ENCODE measurements around the gene SPARC.
A peak's percentile ranks its signal among the peaks of the same experiment; 100 is the strongest.

The SPARC gene

DNA sequence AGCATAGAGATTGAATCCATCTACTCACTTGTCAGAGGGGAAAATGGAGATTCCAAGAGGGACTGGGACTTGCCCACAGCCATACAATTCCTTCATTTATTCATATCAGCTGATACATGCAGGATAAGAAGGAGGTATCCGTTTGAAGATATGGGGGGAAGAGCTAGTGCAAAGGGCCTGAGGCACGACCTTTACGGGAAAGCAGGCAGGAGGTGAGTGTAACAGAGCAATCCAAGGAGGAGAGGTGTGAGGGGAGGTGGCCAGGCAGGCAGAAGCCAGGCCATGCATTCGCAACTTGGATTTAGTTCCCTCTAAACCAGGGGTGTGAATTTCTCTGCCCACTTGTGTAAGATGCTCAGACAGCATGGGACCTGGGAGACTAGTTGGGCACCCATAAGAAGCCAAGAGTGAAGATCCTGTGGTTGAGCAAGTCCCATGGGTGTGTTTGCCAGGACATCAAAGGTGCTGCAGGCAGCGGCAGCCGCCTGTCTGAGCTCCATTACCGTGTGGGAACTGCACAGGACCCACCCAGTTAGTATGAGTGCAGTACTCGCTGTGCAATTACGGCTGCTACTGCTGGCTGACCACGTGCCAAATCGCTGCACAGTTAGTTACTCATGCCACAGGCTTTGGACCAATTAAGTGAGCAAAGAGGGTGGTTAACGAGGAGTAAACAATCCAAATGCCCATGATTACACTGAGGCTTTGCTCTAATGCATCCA, 64.2 kb downstream of the SPARC start:
- DNase-seq (ENCODE audit: low spot score): peak; percentile 32

DNA sequence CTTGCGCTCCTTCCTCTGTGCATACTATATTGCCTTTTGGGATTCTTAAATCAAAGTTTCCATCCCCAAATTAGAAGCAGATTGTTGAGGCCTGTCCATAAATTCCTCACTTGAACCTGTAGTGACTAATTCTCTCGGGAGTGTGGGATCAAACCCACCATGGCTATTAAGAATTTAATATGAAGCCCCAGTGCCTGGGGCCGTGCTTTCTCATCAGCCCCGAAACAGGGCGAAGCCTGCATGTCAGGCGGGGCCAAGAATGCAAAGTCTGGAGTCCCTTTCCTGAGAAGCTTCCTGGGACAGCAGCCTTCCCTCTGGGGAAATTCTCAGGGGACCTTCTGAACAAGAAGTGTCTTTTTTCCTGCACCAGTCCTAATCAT, 66.3 kb downstream of the SPARC start:
- no peak for DNase-seq (ENCODE audit: low spot score)

DNA sequence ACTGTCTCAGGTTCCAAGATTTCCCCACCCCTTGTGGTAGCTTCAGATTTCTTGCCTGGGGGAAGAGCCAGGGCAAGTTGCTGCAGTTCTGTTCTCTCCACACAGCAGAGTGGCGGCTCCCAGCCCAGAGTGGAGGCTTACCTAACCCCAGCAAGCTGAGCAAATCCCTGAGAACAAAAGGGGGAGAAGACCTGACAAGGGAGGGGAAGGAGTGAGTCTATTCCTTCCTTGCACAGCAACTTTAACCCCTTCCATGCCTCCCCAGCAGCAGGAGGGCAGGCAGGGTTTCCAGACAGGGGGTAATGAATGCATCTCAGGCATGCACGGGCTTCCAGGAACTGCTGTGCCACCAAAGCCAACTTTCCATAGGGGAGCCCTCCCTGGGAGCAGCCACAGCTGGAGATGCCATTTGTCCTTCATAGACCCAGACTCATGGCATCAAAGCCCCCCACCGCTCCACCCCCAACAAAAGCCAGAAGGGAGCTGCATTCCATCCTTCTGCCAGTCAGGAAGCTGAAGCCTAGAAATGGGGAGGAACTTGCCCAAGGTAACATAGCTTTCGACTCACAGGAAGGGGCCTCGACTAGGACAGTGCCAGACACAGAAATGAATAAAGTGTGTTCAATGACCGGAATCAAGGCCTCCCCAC, 66.8 kb downstream of the SPARC start:
- no peak for DNase-seq (ENCODE audit: low spot score)

DNA sequence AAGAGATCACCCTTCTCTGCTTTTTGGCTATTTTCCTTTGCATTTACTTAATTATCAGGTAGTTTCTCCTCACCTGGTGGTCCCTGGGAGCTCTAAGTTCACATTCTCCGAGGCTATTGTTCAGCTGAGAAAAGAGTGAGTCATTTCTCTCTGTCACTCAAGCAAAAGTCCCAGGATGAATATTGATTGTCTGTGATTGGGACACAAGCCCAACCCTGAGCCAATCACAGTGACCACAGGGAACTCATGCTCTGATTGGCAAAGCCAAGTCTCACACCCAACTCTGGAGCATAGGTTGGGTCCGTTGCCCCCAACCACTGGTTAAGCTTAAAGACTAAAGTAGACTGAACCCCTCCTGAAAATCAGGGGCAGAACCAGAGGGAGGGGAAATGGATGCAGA, 67.8 kb downstream of the SPARC start:
- no peak for DNase-seq (ENCODE audit: low spot score)

DNA sequence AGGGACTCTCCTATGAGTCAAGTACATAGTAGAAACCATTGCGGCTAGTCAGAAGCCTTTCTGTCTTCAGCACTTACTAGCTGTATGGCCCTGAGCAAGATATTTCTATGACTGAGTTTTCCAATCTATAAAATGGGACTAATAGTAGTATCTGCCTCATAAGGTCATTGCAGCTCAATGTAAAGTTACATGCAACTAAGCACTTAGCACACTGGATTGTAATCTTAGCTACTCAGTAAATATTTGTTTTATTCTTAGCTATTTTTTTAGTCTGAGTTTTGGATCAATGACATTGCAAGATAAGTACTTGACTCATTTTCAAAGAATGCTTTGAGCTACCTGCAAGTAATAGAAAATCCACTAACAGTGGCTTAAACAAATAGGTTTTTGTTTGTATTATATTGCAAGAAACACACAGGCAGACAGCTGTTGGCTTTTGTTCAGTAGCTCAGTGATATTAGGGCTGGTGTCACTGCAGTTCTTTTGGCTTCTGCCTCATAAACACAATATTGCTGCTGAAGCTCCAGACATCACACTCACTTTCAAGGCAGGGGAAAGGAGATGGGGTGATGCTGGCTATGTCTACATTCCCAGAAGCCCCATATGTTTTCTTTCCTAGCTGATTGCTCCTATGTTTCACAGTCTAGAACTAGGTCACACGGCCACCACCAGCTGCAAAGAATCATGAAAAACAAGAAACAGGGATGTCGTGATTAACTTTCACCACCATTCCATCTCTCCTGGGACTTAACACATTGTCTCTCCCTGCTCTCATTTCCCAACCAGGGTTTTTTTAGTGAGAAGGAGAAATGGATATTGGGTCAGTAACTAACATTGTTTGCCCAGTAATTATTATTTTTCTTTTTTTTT, 68.6 kb downstream of the SPARC start:
- DNase-seq (ENCODE audit: low spot score): no peak

DNA sequence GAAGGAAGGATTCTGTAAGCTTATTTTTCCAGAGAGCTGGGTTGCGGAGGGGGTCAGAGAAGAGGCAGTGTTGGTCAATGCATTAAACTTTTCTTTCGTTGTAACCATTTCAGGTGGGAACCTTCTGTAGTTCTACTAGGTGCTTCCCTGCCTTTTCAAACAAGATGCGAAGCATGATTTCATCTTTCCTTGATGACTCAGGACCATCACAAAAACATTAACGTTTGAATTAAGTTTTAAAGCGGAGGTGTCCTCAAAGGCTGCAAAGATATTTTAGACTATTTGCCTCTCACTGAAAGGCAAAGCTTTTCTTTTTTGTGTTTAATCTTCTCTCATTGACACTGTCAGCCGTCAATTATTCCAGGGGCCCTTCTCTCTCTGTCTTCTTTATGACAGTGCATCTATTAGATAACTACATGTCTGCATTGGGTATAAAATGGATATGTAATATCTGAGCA, 69.3 kb downstream of the SPARC start:
- DNase-seq (ENCODE audit: low spot score): no peak

DNA sequence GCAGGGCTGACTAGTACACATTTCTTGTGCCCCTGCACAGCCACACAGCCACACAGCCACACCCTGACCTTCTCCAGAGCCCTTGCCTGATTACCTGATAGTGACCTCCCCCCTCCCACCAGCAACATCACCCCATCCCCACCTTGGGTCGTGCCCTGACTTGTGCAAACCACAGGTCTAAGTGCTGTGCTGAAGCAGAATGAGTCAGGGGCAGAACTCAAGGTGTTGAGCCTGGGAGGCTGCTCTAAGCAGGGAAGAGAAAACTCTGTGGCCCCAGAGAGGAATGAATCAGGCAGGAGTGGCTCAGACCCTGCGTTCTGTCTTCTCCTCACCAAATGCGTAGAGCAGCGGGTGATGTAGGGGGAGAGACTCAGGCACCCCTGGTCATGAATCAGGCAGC, 71.3 kb downstream of the SPARC start:
- no peak for DNase-seq (ENCODE audit: low spot score)

DNA sequence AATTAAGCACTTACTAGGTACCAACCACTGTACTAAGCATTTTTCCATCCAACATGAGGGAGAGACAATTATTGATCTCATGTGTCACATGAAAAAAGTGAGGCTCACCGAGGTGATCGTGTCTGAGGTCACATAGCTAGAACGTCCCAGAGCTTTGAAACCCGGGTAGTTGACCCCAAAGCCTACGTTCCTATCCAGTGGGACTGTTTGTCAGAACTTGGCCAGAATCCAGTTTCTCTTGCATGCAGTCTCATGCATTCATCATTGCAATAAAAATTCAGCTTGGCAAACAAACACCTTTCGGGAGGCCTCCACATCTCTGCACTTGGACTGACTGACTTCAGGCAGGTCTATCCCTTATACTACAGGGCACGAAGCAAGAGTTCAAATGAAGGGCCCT, 72.2 kb downstream of the SPARC start:
- no peak for DNase-seq (ENCODE audit: low spot score)

DNA sequence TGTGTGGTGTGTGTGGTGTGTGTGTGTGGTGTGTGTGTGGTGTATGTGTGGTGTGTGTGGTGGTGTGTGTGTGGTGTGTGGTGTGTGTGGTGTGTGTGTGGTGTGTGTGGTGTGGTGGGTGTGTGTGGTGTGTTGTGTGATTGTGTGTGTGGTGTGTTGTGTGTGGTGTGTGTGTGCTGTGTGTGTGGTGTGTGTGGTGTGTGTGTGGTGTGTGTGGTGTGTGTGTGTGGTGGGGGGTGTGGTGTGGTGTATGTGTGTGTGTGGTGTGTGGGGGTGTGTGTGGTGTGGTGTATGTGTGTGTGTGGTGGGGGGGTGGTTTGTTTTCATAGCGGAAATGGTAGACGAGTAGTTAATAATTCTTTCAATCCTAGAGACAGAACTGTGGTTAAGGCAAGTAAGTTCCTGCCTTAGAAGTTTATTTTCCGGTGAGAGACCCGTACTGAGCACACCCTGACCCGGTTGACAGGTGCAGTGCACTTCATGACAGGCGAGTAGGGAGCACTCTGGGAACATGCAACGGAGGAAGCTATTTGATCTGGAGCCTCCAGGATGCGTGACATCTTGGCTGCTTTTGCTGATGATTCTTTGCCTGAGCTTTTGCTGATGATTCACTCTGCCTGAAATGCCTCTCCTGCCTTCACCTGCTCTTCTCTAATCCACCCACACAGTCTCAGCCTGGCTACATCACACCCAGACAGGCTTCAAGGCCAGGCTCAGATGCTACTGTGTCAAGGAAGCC, 73.9 kb downstream of the SPARC start:
- DNase-seq (ENCODE audit: low spot score): no peak

DNA sequence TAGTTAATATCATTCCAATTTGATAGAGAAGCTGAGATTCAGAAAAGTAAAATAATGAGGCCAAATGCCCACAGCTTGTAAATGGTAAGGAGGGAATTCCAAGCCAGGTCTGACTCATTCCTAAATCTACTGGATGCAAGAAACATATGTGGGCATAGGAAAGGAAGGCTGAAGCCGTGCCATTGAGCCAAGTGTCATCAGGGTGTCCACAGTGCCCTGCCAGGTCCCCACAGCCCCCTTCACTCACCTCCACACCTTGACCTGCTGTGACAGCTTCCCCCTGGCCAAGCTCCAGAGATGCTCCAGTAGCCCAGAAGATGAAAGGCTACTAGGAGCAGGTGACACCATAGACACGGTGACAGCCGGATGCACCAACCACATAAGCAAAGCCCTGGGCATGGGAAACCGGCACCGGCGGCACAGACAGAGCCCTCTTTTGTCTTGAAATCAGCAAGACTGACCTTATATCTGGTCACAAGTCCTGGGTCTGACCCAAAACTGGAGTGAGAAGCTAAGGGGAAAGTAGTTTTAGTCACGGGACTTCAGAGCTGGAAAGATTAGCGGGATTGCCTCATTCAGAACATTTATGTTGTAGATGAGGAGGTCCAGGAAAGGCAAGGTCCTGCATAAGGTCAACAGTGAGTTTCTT, 75.5 kb downstream of the SPARC start:
- no peak for DNase-seq (ENCODE audit: low spot score)

Data from AG20443 (cell line).